Spleen (tissue), 11 donors: Measurements from ENCODE around the gene RRP36. TPM values are rescaled to one million over a fixed set of nuclear protein-coding genes. Genes with fewer than 3 reads are reported as not detected.

ENCODE experiments used
- DNase-seq: peaks from one replicate; pipeline ENCODE4 v3.0.0-alpha.2; 2020
- H3K27ac ChIP-seq, 8 donors: fragments of 200-600 bp; sonication (generic) in 7 of 8; 1 replicate in 4 of 8; 2 replicates in 4 of 8; pipeline versions ENCODE4 v1.5.0 to v1.8.0; 2016 to 2021; ENCODE audit warnings: inconsistent platforms in 4 of 8, mild to moderate bottlenecking in 4 of 8, moderate library complexity in 1 of 8
- H3K27me3 ChIP-seq, 7 donors: fragments of 200-600 bp; sonication (generic) in 6 of 7; replicated peaks in 1 of 7; 1 replicate in 4 of 7; 2 replicates in 3 of 7; pipeline versions ENCODE4 v1.5.0 to v1.8.0; 2016 to 2021; ENCODE audit warnings: inconsistent platforms in 3 of 7, mild to moderate bottlenecking in 1 of 7
- H3K36me3 ChIP-seq, 6 donors: fragments of 200-600 bp; sonication (generic) in 5 of 6; 1 replicate in 4 of 6; 2 replicates in 2 of 6; pipeline versions ENCODE4 v1.5.0 to v1.8.0; 2016 to 2021; ENCODE audit warnings: inconsistent platforms in 2 of 6
- H3K4me1 ChIP-seq, 6 donors: fragments of 200-600 bp; sonication (generic) in 5 of 6; 1 replicate in 3 of 6; 2 replicates in 3 of 6; pipeline versions ENCODE4 v1.5.0 to v1.8.0; 2016 to 2021; ENCODE audit warnings: inconsistent platforms in 3 of 6
- H3K4me3 ChIP-seq, 8 donors: fragments of 200-600 bp; sonication (generic) in 7 of 8; 1 replicate in 4 of 8; 2 replicates in 4 of 8; pipeline versions ENCODE4 v1.5.0 to v1.8.0; 2016 to 2021; ENCODE audit warnings: inconsistent platforms in 4 of 8, mild to moderate bottlenecking in 4 of 8, moderate library complexity in 2 of 8
- H3K9me3 ChIP-seq, 8 donors: fragments of 200-600 bp; sonication (generic) in 7 of 8; 1 replicate in 4 of 8; 2 replicates in 4 of 8; pipeline versions ENCODE4 v1.5.0 to v1.8.0; 2016 to 2021; ENCODE audit warnings: inconsistent platforms in 4 of 8
- CTCF ChIP-seq, 11 experiments: fragments of 200-600 bp in 7 of 11; fragments of 450-650 bp in 4 of 11; sonication (generic) in 4 of 11; IDR thresholded peaks in 8 of 11; conservative IDR thresholded peaks in 3 of 11; 1 replicate in 7 of 11; 2 replicates in 4 of 11; pipeline versions ENCODE4 v1.4.0 to v1.8.0; 2016 to 2021; ENCODE audit warnings: antibody characterized with exemption in 11 of 11, inconsistent platforms in 4 of 11, mild to moderate bottlenecking in 1 of 11
- POLR2A ChIP-seq, 3 donors: fragments of 450-650 bp; IDR thresholded peaks; one replicate each; pipeline ENCODE4 v1.5.1; 2017; ENCODE audit warnings: antibody characterized with exemption in 3 of 3, mild to moderate bottlenecking in 1 of 3
- POLR2AphosphoS5 ChIP-seq, 3 donors: sonication (generic); formaldehyde crosslinking; IDR thresholded peaks; one replicate each; pipeline ENCODE4 v1.5.1; 2017; ENCODE audit warnings: antibody characterized with exemption in 3 of 3
- WGBS, 5 donors: extraction: QIAGEN DNeasy Blood & Tissue Kit in 3 of 5; methylation state at CpG; one replicate each; pipeline versions ENCODE4 v1.1.5 to v1.1.7; 2013 to 2018; 5-methylcytosine and 5-hydroxymethylcytosine counted together
- intact Hi-C: fragments of 100-400 bp; cut with DNase I; formaldehyde crosslinking; loops from one replicate; pipeline ENCODE4 v1.15.0; 2023; ENCODE audit warnings: low total_unique reads
- polyA plus RNA-seq, 3 donors: library from polyadenylated mRNA; stranded (reverse); fragments of 200-250 nt; gene quantifications; one replicate each; pipeline ENCODE4 v1.2.1, GENCODE V29; 2013
- total RNA-seq, 7 donors: library from RNA; depleted of rRNA in 3 of 7; stranded (reverse); fragments of >200 nt in 3 of 7; fragmentation: NEBNext Ultra II Directional in 4 of 7; extraction: Animal tissue kit (Norgen Biotek cat#: 25700) in 4 of 7; gene quantifications; one replicate each; pipeline versions ENCODE4 v1.1.0 to v1.2.1, GENCODE V29; 2016 to 2021
- donor health status: healthy with polysubstance abuse.
- donor health status: DM: no; HTN: no; CAD: no; lungs with moderate emphysema.
- donor health status: DM: no; HTN: no; CAD: no.
- donor health status: Bipolar disorder and iron deficiency.
- donor health status: healthy.
- donor health status: DM: no; HTN: no; CAD: no.
- donor health status: DM: yes; HTN: yes; CAD: no.

RRP36 gene
- total and polyA plus RNA-seq, 10 donors = 32.0 to 63.4 (median 39.6) TPM

GRCh38 chr6:43077981-43078511, 56.6 kb downstream of the RRP36 start:
- intact Hi-C loops = no loop called here

GRCh38 chr6:43078691-43079090, 57.3 kb downstream of the RRP36 start:
- TF ChIP-seq POLR2AphosphoS5 (IDR thresholded peaks at IDR 0.05) (no peak), POLR2A (IDR thresholded peaks at IDR 0.05) (no peak), CTCF (IDR thresholded peaks at IDR 0.05 in 8 of 11, conservative IDR thresholded peaks at IDR 0.05 in 3 of 11) (no peak)
- peaks cover 0 to 30% (median 19%) of the 10 kb centered on the region in 6 donors for H3K4me1 ChIP-seq
- 74 to 89% (median 86%) methylated on average over 2 of the region's 2 CpGs for WGBS, 5 donors
- DNase-seq = no peak
- intact Hi-C loops = no loop called here
- no peaks in the 10 kb centered on the region for H3K9me3 ChIP-seq
- H3K27ac ChIP-seq = peak overlapping the region in 5 of 8 donors; percentile 30 to 83 (median 61)
- H3K4me3 ChIP-seq = no peak overlapping the region
- peaks cover 0 to 16% (median 4%) of the 10 kb centered on the region in 6 donors for H3K36me3 ChIP-seq
- peaks cover 0 to 30% (median 18%) of the 10 kb centered on the region in 7 donors for H3K27me3 ChIP-seq

More at GRCh38 chr6:43077981-43078511, 56.6 kb downstream of the RRP36 start:
- Histone ChIP-seq H3K4me1 (peaks cover 0 to 30% (median 19%) of the 10 kb centered on the region in 6 donors), H3K36me3 (peaks cover 0 to 23% (median 8%) of the 10 kb centered on the region in 6 donors), H3K4me3 (peak overlapping the region in 4 of 8 donors; percentile 50 to 72 (median 58)), H3K27ac (peak overlapping the region in 6 of 8 donors; percentile 16 to 83 (median 72)), H3K27me3 (peaks cover 0 to 30% (median 18%) of the 10 kb centered on the region in 7 donors), H3K9me3 (no peaks in the 10 kb centered on the region)
- WGBS, 5 donors = 75 to 88% (median 84%) methylated on average over 6 of the region's 6 CpGs
- TF ChIP-seq POLR2A (IDR thresholded peaks at IDR 0.05) = no peak
- TF ChIP-seq POLR2AphosphoS5 (IDR thresholded peaks at IDR 0.05) = no peak
- TF ChIP-seq CTCF (IDR thresholded peaks at IDR 0.05 in 8 of 11, conservative IDR thresholded peaks at IDR 0.05 in 3 of 11) = no peak
- DNase-seq = no peak

Other genes with a start within 250 kb of the RRP36 start
- gene BICRAL, start 239.6 kb upstream of the RRP36 start, total RNA-seq = 10 to 100 TPM; 20.0 to 27.5 (median 25.3) TPM
- gene BICRAL, start 239.6 kb upstream of the RRP36 start, polyA plus RNA-seq = 1 to 10 TPM; 3.4 to 4.8 (median 3.4) TPM
- 10 to 100 TPM; 63.4 to 92.4 (median 73.0) TPM for gene RPL7L1, start 142.0 kb upstream of the RRP36 start, total RNA-seq
- gene RPL7L1, start 142.0 kb upstream of the RRP36 start, polyA plus RNA-seq = 10 to 100 TPM; 27.6 to 63.0 (median 33.3) TPM
- gene PTCRA, start 105.6 kb upstream of the RRP36 start, total RNA-seq = 10 to 100 TPM in 1 of 7 donors, 1 to 10 TPM in 6; 3.2 to 15.5 (median 6.4) TPM
- gene PTCRA, start 105.6 kb upstream of the RRP36 start, polyA plus RNA-seq = 1 to 10 TPM; 1.1 to 2.9 (median 2.1) TPM
- 100 to 1,000 TPM in 5 of 7 donors, 10 to 100 TPM in 2; 82.2 to 115 (median 109) TPM for gene CNPY3, start 92.1 kb upstream of the RRP36 start, total RNA-seq
- 100 to 1,000 TPM in 1 of 3 donors, 10 to 100 TPM in 2; 94.2 to 109 (median 97.9) TPM for gene CNPY3, start 92.1 kb upstream of the RRP36 start, polyA plus RNA-seq
- gene GNMT, start 60.9 kb upstream of the RRP36 start, total RNA-seq = 1 to 10 TPM in 6 of 7 donors, under 1 TPM in 1; 0.68 to 3.0 (median 2.0) TPM
- gene GNMT, start 60.9 kb upstream of the RRP36 start, polyA plus RNA-seq = 1 to 10 TPM; 1.2 to 2.3 (median 1.4) TPM
- 10 to 100 TPM; 11.1 to 24.3 (median 19.8) TPM for gene PEX6, start 42.4 kb upstream of the RRP36 start, total RNA-seq
- gene PEX6, start 42.4 kb upstream of the RRP36 start, polyA plus RNA-seq = 10 to 100 TPM; 12.7 to 25.5 (median 16.8) TPM
- gene PPP2R5D, start 37.1 kb upstream of the RRP36 start, total RNA-seq = 10 to 100 TPM; 23.6 to 40.2 (median 27.7) TPM
- 10 to 100 TPM; 15.3 to 18.1 (median 15.6) TPM for gene PPP2R5D, start 37.1 kb upstream of the RRP36 start, polyA plus RNA-seq
- 10 to 100 TPM; 33.3 to 51.4 (median 39.4) TPM for gene MEA1, start 7.7 kb upstream of the RRP36 start, total RNA-seq
- 10 to 100 TPM; 79.2 to 89.4 (median 88.9) TPM for gene MEA1, start 7.7 kb upstream of the RRP36 start, polyA plus RNA-seq
- gene KLHDC3, start 7.4 kb upstream of the RRP36 start, total RNA-seq = 10 to 100 TPM; 37.3 to 89.2 (median 68.7) TPM
- gene KLHDC3, start 7.4 kb upstream of the RRP36 start, polyA plus RNA-seq = 10 to 100 TPM; 53.0 to 83.2 (median 54.8) TPM
- gene CUL7, start 32.2 kb downstream of the RRP36 start, total RNA-seq = 10 to 100 TPM; 11.8 to 23.1 (median 13.7) TPM
- gene CUL7, start 32.2 kb downstream of the RRP36 start, polyA plus RNA-seq = 1 to 10 TPM; 3.6 to 7.7 (median 4.9) TPM
- 10 to 100 TPM; 11.0 to 43.4 (median 31.0) TPM for gene MRPL2, start 37.8 kb downstream of the RRP36 start, total RNA-seq
- gene MRPL2, start 37.8 kb downstream of the RRP36 start, polyA plus RNA-seq = 10 to 100 TPM; 47.9 to 53.9 (median 52.7) TPM
- 10 to 100 TPM; 19.6 to 27.0 (median 21.5) TPM for gene KLC4, start 38.0 kb downstream of the RRP36 start, total RNA-seq
- 10 to 100 TPM; 13.2 to 20.0 (median 19.2) TPM for gene KLC4, start 38.0 kb downstream of the RRP36 start, polyA plus RNA-seq
- gene PTK7, start 54.7 kb downstream of the RRP36 start, total RNA-seq = 10 to 100 TPM; 20.4 to 66.4 (median 35.1) TPM
- gene PTK7, start 54.7 kb downstream of the RRP36 start, polyA plus RNA-seq = 10 to 100 TPM in 1 of 3 donors, 1 to 10 TPM in 2; 6.0 to 13.0 (median 8.7) TPM
- 10 to 100 TPM; 23.5 to 45.6 (median 29.6) TPM for gene SRF, start 149.6 kb downstream of the RRP36 start, total RNA-seq
- gene SRF, start 149.6 kb downstream of the RRP36 start, polyA plus RNA-seq = 10 to 100 TPM; 11.6 to 25.3 (median 14.3) TPM
- 10 to 100 TPM; 54.0 to 81.5 (median 68.5) TPM for gene CUL9, start 160.6 kb downstream of the RRP36 start, total RNA-seq
- gene CUL9, start 160.6 kb downstream of the RRP36 start, polyA plus RNA-seq = 100 to 1,000 TPM in 2 of 3 donors, 10 to 100 TPM in 1; 50.4 to 145 (median 113) TPM
- gene DNPH1, start 207.9 kb downstream of the RRP36 start, total RNA-seq = 10 to 100 TPM; 33.2 to 94.8 (median 54.0) TPM
- 100 to 1,000 TPM; 126 to 201 (median 153) TPM for gene DNPH1, start 207.9 kb downstream of the RRP36 start, polyA plus RNA-seq
- under 1 TPM in 6 of 7 donors, not detected in 1; 0.07 to 0.32 (median 0.11) TPM for gene TTBK1, start 221.9 kb downstream of the RRP36 start, total RNA-seq
- under 1 TPM; 0.05 to 0.19 (median 0.07) TPM for gene TTBK1, start 221.9 kb downstream of the RRP36 start, polyA plus RNA-seq